CD4-positive, alpha-beta T cell (primary cell): ENCODE measurements around the gene ROBO2. TPM values are rescaled to one million over a fixed set of nuclear protein-coding genes. Genes with fewer than 3 reads are reported as not detected.

Source experiments
- ATAC-seq: fragments of 200-7000 bp; cut with Tn5 transposase; one replicate; pipeline ENCODE4 v1.10.0; 2022; ENCODE audit warnings: mild to moderate bottlenecking; ENCODE audit not compliant: poor library complexity
- CTCF ChIA-PET: fragments of 350-600 bp; sonication (Branson Sonifier 250); formaldehyde crosslinking; loops from one replicate; lab custom pipeline; 2021; ENCODE audit warnings: antibody characterized with exemption, inconsistent platforms; lab: Charles Lee
- POLR2A ChIA-PET: fragments of 350-600 bp; sonication (Branson Sonifier 250); formaldehyde crosslinking; loops from one replicate; lab custom pipeline; 2021; ENCODE audit warnings: antibody characterized with exemption, inconsistent platforms; lab: Charles Lee
- DNase-seq, 14 experiments: peaks; one replicate each; pipeline ENCODE4 v3.0.0-alpha.2; 2013 to 2020; ENCODE audit warnings: mixed read lengths in 2 of 14
- H3K27ac ChIP-seq, 2 donors: one replicate each; pipeline versions ENCODE4 v1.5.1 to v1.7.0; 2013; ENCODE audit warnings: low read length in 2 of 2, low read depth in 1 of 2, mild to moderate bottlenecking in 1 of 2
- H3K27me3 ChIP-seq, 2 experiments: 1 replicate in 1 of 2; 2 replicates in 1 of 2; pipeline versions ENCODE4 v1.6.1 to v1.7.0; 2013; ENCODE audit warnings: low read length in 2 of 2, control low read depth in 1 of 2, mild to moderate bottlenecking in 1 of 2, moderate library complexity in 1 of 2; ENCODE audit not compliant: insufficient read depth in 2 of 2, control insufficient read depth in 1 of 2
- H3K36me3 ChIP-seq: one replicate; pipeline ENCODE4 v1.6.1; 2013; ENCODE audit warnings: low read length, control low read depth; ENCODE audit not compliant: insufficient read depth
- H3K4me1 ChIP-seq: one replicate; pipeline ENCODE4 v1.6.1; 2013; ENCODE audit warnings: low read length, control low read depth; ENCODE audit not compliant: insufficient read depth
- H3K4me3 ChIP-seq: one replicate; pipeline ENCODE4 v1.5.1; 2013; ENCODE audit warnings: mild to moderate bottlenecking, low read length, moderate library complexity
- H3K9me3 ChIP-seq, 2 experiments: 1 replicate in 1 of 2; 2 replicates in 1 of 2; pipeline versions ENCODE4 v1.6.1 to v1.7.0; 2013; ENCODE audit warnings: low read length in 2 of 2, mild to moderate bottlenecking in 2 of 2, control low read depth in 1 of 2, moderate library complexity in 1 of 2; ENCODE audit not compliant: control insufficient read depth in 1 of 2, insufficient read depth in 1 of 2
- H3K27ac Mint-ChIP-seq: one replicate; pipeline ENCODE4 v1.8.0; 2020; ENCODE audit warnings: mixed read lengths
- H3K27me3 Mint-ChIP-seq: one replicate; pipeline ENCODE4 v1.8.0; 2021; ENCODE audit warnings: mixed read lengths
- H3K36me3 Mint-ChIP-seq: one replicate; pipeline ENCODE4 v1.8.0; 2021; ENCODE audit warnings: low read depth, mixed read lengths
- H3K4me1 Mint-ChIP-seq: one replicate; pipeline ENCODE4 v1.8.0; 2021; ENCODE audit warnings: low read depth, mixed read lengths
- H3K4me3 Mint-ChIP-seq: one replicate; pipeline ENCODE4 v1.8.0; 2020; ENCODE audit warnings: mild to moderate bottlenecking, mixed read lengths
- H3K9me3 Mint-ChIP-seq: one replicate; pipeline ENCODE4 v1.8.0; 2020; ENCODE audit warnings: mixed read lengths
- CTCF ChIP-seq: fragments of 200-600 bp; IDR thresholded peaks from one replicate; pipeline ENCODE4 v1.8.0; 2022; ENCODE audit warnings: antibody characterized with exemption, mild to moderate bottlenecking
- intact Hi-C, 2 experiments: fragments of 100-400 bp; cut with DNase I in 1 of 2; cut with micrococcal nuclease in 1 of 2; formaldehyde crosslinking; loops; one replicate each; pipeline versions ENCODE4 v1.15.1 to v1.9.0; 2023 to 2025; cut with DNase I, micrococcal nuclease
- total RNA-seq, 174 experiments: library from RNA in 2 of 174; stranded (reverse) in 2 of 174; gene quantifications; one replicate each; pipeline ENCODE4 v1.2.3 and lab custom pipeline; 2021 to 2026

The ROBO2 gene
- total RNA-seq, 2 experiments from 2014 or later, result not detected

GRCh38 chr3:77071809-77072208, 31.9 kb downstream of the ROBO2 start:
- ATAC-seq (no peak), DNase-seq (no peak)
- H3K27ac Mint-ChIP-seq, result no peak overlapping the region
- H3K4me1 Mint-ChIP-seq, result no peaks in the 10 kb centered on the region
- no peaks in the 10 kb centered on the region for H3K36me3 Mint-ChIP-seq
- H3K4me3 ChIP-seq, result no peak overlapping the region
- H3K9me3 ChIP-seq, result no peaks in the 10 kb centered on the region
- H3K27me3 Mint-ChIP-seq, result no peaks in the 10 kb centered on the region
- ChIA-PET POLR2A (no interaction called here), CTCF (no interaction called here)
- H3K4me3 Mint-ChIP-seq, result no peak overlapping the region
- H3K27me3 ChIP-seq, result no peaks in the 10 kb centered on the region
- TF ChIP-seq CTCF, result no peak
- no peaks in the 10 kb centered on the region for H3K36me3 ChIP-seq
- intact Hi-C loops, result no loop called here
- no peaks in the 10 kb centered on the region for H3K4me1 ChIP-seq
- peaks cover 11% of the 10 kb centered on the region for H3K9me3 Mint-ChIP-seq
- H3K27ac ChIP-seq, result no peak overlapping the region

GRCh38 chr3:77072232-77072631, 32.3 kb downstream of the ROBO2 start:
- ChIA-PET CTCF (no interaction called here), POLR2A (no interaction called here)
- Histone ChIP-seq H3K9me3 (no peaks in the 10 kb centered on the region), H3K27me3 (no peaks in the 10 kb centered on the region), H3K4me1 (no peaks in the 10 kb centered on the region), H3K4me3 (no peak overlapping the region), H3K36me3 (no peaks in the 10 kb centered on the region), H3K27ac (no peak overlapping the region)
- ATAC-seq, result no peak
- no peak overlapping the region for H3K27ac Mint-ChIP-seq
- H3K9me3 Mint-ChIP-seq, result peaks cover 11% of the 10 kb centered on the region
- DNase-seq, result no peak
- H3K36me3 Mint-ChIP-seq, result no peaks in the 10 kb centered on the region
- intact Hi-C loops, result no loop called here
- TF ChIP-seq CTCF, result no peak
- H3K4me1 Mint-ChIP-seq, result no peaks in the 10 kb centered on the region
- H3K27me3 Mint-ChIP-seq, result no peaks in the 10 kb centered on the region
- H3K4me3 Mint-ChIP-seq, result no peak overlapping the region

GRCh38 chr3:77078279-77078678, 38.4 kb downstream of the ROBO2 start:
- H3K27ac Mint-ChIP-seq, result no peak overlapping the region
- POLR2A ChIA-PET, result no interaction called here

More at GRCh38 chr3:77078279-77078678, 38.4 kb downstream of the ROBO2 start:
- Mint-ChIP-seq H3K9me3 (peaks cover 12% of the 10 kb centered on the region), H3K4me1 (no peaks in the 10 kb centered on the region), H3K4me3 (no peak overlapping the region), H3K36me3 (no peaks in the 10 kb centered on the region), H3K27me3 (no peaks in the 10 kb centered on the region)
- H3K9me3 ChIP-seq, result peaks cover 0 to 4% of the 10 kb centered on the region in 2 experiments
- CTCF ChIA-PET, result no interaction called here
- no peaks in the 10 kb centered on the region for H3K36me3 ChIP-seq
- no peak for TF ChIP-seq CTCF
- H3K4me1 ChIP-seq, result no peaks in the 10 kb centered on the region
- no peak for ATAC-seq
- H3K27me3 ChIP-seq, result no peaks in the 10 kb centered on the region
- DNase-seq, result no peak
- H3K4me3 ChIP-seq, result no peak overlapping the region
- intact Hi-C loops, result no loop called here
- no peak overlapping the region for H3K27ac ChIP-seq
